Measurements from ENCODE around the gene TRAF7. TPM values are rescaled to one million over a fixed set of nuclear protein-coding genes. Genes with fewer than 3 reads are reported as not detected.

Gene TRAF7
- total RNA-seq, 1 experiment from 2014 or later: 39.5 TPM

- peaks cover 9% of the 10 kb centered on the region for H3K36me3 ChIP-seq
- no peaks in the 10 kb centered on the region for H3K9me3 ChIP-seq (replicated peaks)
- H3K27me3 ChIP-seq (replicated peaks): no peaks in the 10 kb centered on the region
- no peak overlapping the region for H3K27ac ChIP-seq
- no peaks in the 10 kb centered on the region for H3K4me1 ChIP-seq (replicated peaks)
- no peak overlapping the region for H3K4me3 ChIP-seq
- DNase-seq (ENCODE audit: low read depth in 1 of 2, low spot score in 2 of 2): no peak
Measured at GRCh38 chr16:2181952-2182351, 26.4 kb downstream of the TRAF7 start.

GRCh38 chr16:2183671-2184070 lies 28.1 kb downstream of the TRAF7 start:
- no peak for DNase-seq (ENCODE audit: low read depth in 1 of 2, low spot score in 2 of 2)
- Histone ChIP-seq H3K4me1 (replicated peaks) (no peaks in the 10 kb centered on the region), H3K9me3 (replicated peaks) (no peaks in the 10 kb centered on the region)

GRCh38 chr16:2184346-2184745 lies 28.8 kb downstream of the TRAF7 start:
- Histone ChIP-seq H3K36me3 (no peaks in the 10 kb centered on the region), H3K27ac (no peak overlapping the region), H3K4me3 (no peak overlapping the region), H3K4me1 (replicated peaks) (no peaks in the 10 kb centered on the region), H3K27me3 (replicated peaks) (no peaks in the 10 kb centered on the region), H3K9me3 (replicated peaks) (no peaks in the 10 kb centered on the region)
- no peak for DNase-seq (ENCODE audit: low read depth in 1 of 2, low spot score in 2 of 2)

More at GRCh38 chr16:2183671-2184070, 28.1 kb downstream of the TRAF7 start:
- H3K4me3 ChIP-seq: no peak overlapping the region
- H3K36me3 ChIP-seq: no peaks in the 10 kb centered on the region
- H3K27me3 ChIP-seq (replicated peaks): no peaks in the 10 kb centered on the region
- H3K27ac ChIP-seq: no peak overlapping the region

DNA sequence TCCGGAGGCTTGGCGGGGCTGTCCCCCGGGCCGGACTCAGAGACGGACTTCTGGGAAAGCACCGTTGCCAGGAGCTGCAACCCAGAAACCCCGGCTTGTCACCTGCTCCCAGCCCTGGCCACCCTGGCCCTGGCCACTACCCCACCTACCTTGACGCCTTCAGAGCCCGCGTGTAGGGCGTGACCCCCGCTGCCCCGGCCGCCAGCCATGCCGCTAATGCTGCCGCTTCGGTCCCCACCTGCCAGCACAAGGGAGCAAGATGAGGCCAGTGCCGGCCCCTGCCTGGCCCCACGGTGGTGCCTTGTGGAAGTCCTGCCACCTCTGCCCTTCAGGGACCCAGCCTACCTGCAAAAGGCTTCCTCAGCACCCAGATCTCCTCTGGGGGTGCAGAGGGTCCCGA lies 29.4 kb downstream of the TRAF7 start:
- Histone ChIP-seq H3K27ac (no peak overlapping the region), H3K4me3 (no peak overlapping the region), H3K27me3 (replicated peaks) (no peaks in the 10 kb centered on the region), H3K9me3 (replicated peaks) (no peaks in the 10 kb centered on the region), H3K36me3 (no peaks in the 10 kb centered on the region), H3K4me1 (replicated peaks) (no peaks in the 10 kb centered on the region)
- DNase-seq (ENCODE audit: low read depth in 1 of 2, low spot score in 2 of 2): no peak

DNA sequence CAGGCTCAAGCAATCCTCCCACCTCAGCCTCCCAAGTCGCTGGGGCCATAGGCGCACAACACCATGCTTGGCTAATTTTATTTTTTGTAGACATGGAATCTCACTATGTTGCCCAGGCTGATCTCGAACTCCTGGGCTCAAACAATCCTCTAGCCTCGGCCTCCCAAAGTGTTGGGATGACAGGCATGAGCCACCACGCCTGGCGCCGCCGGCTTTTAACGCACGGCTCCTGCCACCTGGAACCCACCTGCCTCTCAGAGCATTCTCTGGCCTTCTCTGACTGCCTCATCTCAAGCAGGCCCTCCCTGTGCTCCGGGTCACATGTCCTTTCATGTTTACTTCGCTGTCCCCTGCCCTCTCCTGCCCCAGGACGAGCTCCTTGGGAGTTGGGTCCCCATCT lies 30.5 kb downstream of the TRAF7 start:
- Histone ChIP-seq H3K4me1 (replicated peaks) (no peaks in the 10 kb centered on the region), H3K27me3 (replicated peaks) (no peaks in the 10 kb centered on the region), H3K4me3 (no peak overlapping the region), H3K9me3 (replicated peaks) (no peaks in the 10 kb centered on the region), H3K27ac (no peak overlapping the region), H3K36me3 (no peaks in the 10 kb centered on the region)
- DNase-seq (ENCODE audit: low read depth in 1 of 2, low spot score in 2 of 2): no peak

DNA sequence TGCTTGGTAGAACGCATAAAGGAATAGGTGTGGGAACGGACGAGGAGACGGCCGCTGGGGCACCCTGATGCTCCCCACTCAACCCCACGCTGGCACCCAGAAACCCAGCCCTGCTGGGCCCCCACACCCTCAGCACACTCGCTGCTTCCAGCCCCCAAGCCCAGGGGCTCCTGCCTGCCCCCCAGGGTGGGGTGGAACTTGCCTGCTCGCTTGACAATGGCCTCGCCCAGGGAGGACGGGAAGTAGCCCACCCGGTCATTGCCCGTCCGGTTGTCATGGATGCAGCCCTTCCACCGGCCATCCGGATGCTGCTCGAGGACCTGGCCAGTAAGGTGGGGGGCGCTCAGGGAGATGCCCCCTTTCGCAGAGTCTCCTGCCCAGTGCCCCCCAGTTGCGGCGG lies 30.9 kb downstream of the TRAF7 start:
- H3K4me1 ChIP-seq (replicated peaks): no peaks in the 10 kb centered on the region
- H3K27me3 ChIP-seq (replicated peaks): no peaks in the 10 kb centered on the region
- no peaks in the 10 kb centered on the region for H3K9me3 ChIP-seq (replicated peaks)
- H3K4me3 ChIP-seq: no peak overlapping the region
- no peaks in the 10 kb centered on the region for H3K36me3 ChIP-seq
- no peak overlapping the region for H3K27ac ChIP-seq
- no peak for DNase-seq (ENCODE audit: low read depth in 1 of 2, low spot score in 2 of 2)

- H3K36me3 ChIP-seq: no peaks in the 10 kb centered on the region
- no peak overlapping the region for H3K27ac ChIP-seq
- no peak overlapping the region for H3K4me3 ChIP-seq
- H3K9me3 ChIP-seq (replicated peaks): no peaks in the 10 kb centered on the region
- no peaks in the 10 kb centered on the region for H3K27me3 ChIP-seq (replicated peaks)
- no peak for DNase-seq (ENCODE audit: low read depth in 1 of 2, low spot score in 2 of 2)
- no peaks in the 10 kb centered on the region for H3K4me1 ChIP-seq (replicated peaks)
Measured at GRCh38 chr16:2187212-2187611, 31.6 kb downstream of the TRAF7 start.

DNA sequence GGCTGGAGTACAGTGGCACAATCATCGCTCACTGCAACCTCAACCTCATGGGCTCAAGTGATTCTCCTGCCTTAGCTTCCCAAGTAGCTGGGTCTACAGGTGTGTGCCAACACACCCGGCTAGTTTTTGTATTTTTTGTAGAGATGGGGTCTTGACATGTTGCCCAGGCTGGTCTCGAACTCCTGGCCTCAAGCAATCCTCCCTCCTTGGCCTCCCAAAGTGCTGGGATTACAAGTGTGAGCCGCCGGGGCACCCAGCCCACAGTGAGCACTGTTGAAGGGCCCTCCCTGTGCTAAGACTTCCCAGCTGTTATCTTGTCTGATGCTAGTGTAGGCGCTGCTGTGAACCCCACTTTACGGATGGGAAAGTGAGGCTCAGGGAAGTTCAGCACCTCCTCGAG lies 32.8 kb downstream of the TRAF7 start:
- no peaks in the 10 kb centered on the region for H3K36me3 ChIP-seq

DNA sequence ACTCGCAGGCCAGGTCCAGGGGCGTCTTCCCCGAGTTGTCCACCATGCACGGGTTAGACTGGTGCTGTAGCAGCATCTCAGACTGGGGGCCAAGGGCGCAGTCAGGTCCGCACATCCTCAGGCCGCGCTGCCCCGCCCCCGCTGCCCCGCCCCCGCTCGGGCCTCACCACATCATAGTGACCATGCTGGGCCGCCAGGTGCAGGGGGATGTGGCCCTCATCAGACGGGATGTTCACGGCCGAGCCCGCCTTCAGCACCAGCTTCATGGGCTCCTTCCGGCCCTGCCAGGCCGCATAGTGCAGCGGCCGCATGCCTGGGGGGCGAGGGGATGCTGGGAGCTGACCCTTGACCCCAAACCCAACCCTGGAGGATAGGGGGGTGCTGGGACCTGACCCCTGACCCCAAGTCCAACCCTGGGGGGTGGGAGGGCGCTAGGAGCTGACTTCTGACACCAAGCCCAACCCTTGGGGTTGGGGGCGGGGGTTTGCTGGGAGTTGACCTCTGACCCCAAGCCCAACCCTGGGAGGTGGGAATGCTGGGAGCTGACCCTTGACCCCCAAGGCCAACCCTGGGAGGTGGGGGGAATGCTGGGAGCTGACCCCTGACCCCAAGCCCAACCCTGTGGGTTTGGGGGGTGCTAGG lies 33.8 kb downstream of the TRAF7 start:
- H3K27ac ChIP-seq: no peak overlapping the region
- H3K9me3 ChIP-seq (replicated peaks): no peaks in the 10 kb centered on the region
- H3K4me3 ChIP-seq: no peak overlapping the region
- H3K27me3 ChIP-seq (replicated peaks): peaks cover 6% of the 10 kb centered on the region
- no peaks in the 10 kb centered on the region for H3K4me1 ChIP-seq (replicated peaks)
- no peak for DNase-seq (ENCODE audit: low read depth in 1 of 2, low spot score in 2 of 2)
- no peaks in the 10 kb centered on the region for H3K36me3 ChIP-seq

More for the DNA sequence above, 32.8 kb downstream of the TRAF7 start:
- no peak overlapping the region for H3K27ac ChIP-seq
- H3K27me3 ChIP-seq (replicated peaks): no peaks in the 10 kb centered on the region; the same call in 1 of the 2 replicates
- H3K4me3 ChIP-seq: no peak overlapping the region
- H3K4me1 ChIP-seq (replicated peaks): no peaks in the 10 kb centered on the region
- DNase-seq (ENCODE audit: low read depth in 1 of 2, low spot score in 2 of 2): no peak
- H3K9me3 ChIP-seq (replicated peaks): no peaks in the 10 kb centered on the region

- no peaks in the 10 kb centered on the region for H3K36me3 ChIP-seq
- no peak for DNase-seq (ENCODE audit: low read depth in 1 of 2, low spot score in 2 of 2)
- H3K4me1 ChIP-seq (replicated peaks): no peaks in the 10 kb centered on the region
- peaks cover 13% of the 10 kb centered on the region for H3K27me3 ChIP-seq (replicated peaks)
- no peak overlapping the region for H3K4me3 ChIP-seq
- no peak overlapping the region for H3K27ac ChIP-seq
- H3K9me3 ChIP-seq (replicated peaks): no peaks in the 10 kb centered on the region
Measured at GRCh38 chr16:2190002-2190658, 34.5 kb downstream of the TRAF7 start.

- Histone ChIP-seq H3K27me3 (replicated peaks) (peaks cover 21% of the 10 kb centered on the region), H3K27ac (no peak overlapping the region), H3K4me3 (no peak overlapping the region), H3K9me3 (replicated peaks) (no peaks in the 10 kb centered on the region), H3K36me3 (no peaks in the 10 kb centered on the region), H3K4me1 (replicated peaks) (0 out of 2 replicates have a peak, but pooled peaks cover 4% of the 10 kb centered on the region)
- no peak for DNase-seq (ENCODE audit: low read depth in 1 of 2, low spot score in 2 of 2)
Measured at GRCh38 chr16:2190659-2191445, 35.3 kb downstream of the TRAF7 start.

DNA sequence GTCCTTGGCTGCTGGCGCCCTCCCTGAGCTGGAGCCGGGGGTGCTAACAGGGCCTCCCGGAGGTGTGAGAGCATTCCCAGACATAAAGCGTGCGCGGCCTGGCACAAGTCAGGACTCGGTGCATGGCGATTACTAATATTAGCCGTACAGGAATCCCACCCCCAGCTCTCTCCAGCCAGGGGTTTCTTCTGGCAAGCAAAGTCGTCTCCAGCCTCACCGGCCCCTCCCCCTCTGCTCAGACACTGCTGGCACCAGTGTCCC lies 35.8 kb downstream of the TRAF7 start:
- DNase-seq (ENCODE audit: low read depth in 1 of 2, low spot score in 2 of 2): no peak
- Histone ChIP-seq H3K4me1 (replicated peaks) (0 out of 2 replicates have a peak, but pooled peaks cover 5% of the 10 kb centered on the region), H3K27ac (no peak overlapping the region), H3K9me3 (replicated peaks) (no peaks in the 10 kb centered on the region), H3K4me3 (no peak overlapping the region), H3K27me3 (replicated peaks) (peaks cover 24% of the 10 kb centered on the region), H3K36me3 (no peaks in the 10 kb centered on the region)

- no peak overlapping the region for H3K27ac ChIP-seq
- H3K36me3 ChIP-seq: no peaks in the 10 kb centered on the region
- DNase-seq (ENCODE audit: low read depth in 1 of 2, low spot score in 2 of 2): no peak
- H3K4me3 ChIP-seq: no peak overlapping the region
- H3K9me3 ChIP-seq (replicated peaks): no peaks in the 10 kb centered on the region
- H3K4me1 ChIP-seq (replicated peaks): 0 out of 2 replicates have a peak, but pooled peaks cover 5% of the 10 kb centered on the region
- H3K27me3 ChIP-seq (replicated peaks): peaks cover 51% of the 10 kb centered on the region
Measured at GRCh38 chr16:2194166-2194834, 38.7 kb downstream of the TRAF7 start.

DNA sequence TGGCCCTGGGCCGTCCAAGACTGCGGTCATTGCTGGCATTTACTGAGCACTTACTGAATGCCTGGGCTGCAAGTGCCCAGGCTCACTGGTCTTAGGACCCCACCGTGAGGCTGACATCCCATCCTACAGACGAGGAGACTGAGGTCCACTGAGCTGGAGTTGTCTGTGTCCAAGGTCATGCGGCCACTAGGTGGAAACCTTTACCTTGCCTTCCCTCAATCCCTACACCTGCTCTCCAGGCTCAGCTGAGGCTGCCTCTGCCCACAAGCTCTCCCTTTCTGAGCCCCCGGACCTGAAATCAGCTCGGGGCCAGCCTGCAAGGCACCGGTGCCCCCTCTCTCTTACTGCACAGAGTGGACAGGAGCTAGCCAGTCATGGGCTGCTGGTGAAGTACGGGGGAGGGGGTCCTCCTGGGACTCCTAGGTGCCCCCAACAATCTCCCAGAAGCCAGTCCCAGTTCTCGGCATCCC lies 39.3 kb downstream of the TRAF7 start:
- DNase-seq (ENCODE audit: low read depth in 1 of 2, low spot score in 2 of 2): no peak
- H3K4me3 ChIP-seq: no peak overlapping the region
- no peak overlapping the region for H3K27ac ChIP-seq
- H3K9me3 ChIP-seq (replicated peaks): no peaks in the 10 kb centered on the region
- H3K36me3 ChIP-seq: no peaks in the 10 kb centered on the region
- H3K4me1 ChIP-seq (replicated peaks): 0 out of 2 replicates have a peak, but pooled peaks cover 5% of the 10 kb centered on the region
- peaks cover 57% of the 10 kb centered on the region for H3K27me3 ChIP-seq (replicated peaks)

Data from SJSA1 (cell line).